HG03571 (cell line): Measurements from ENCODE around the gene SPPL3.
"Not testable (repeated sequence)": the region's sequence is repeated elsewhere in the genome, so short reads cannot be mapped to it uniquely, and the experiment has no call there.

Source experiments
- ATAC-seq: cut with Tn5 transposase; IDR thresholded peaks from one replicate; pipeline ENCODE4 v1.9.1; 2021; ENCODE audit not compliant: unreplicated experiment

Gene SPPL3

DNA sequence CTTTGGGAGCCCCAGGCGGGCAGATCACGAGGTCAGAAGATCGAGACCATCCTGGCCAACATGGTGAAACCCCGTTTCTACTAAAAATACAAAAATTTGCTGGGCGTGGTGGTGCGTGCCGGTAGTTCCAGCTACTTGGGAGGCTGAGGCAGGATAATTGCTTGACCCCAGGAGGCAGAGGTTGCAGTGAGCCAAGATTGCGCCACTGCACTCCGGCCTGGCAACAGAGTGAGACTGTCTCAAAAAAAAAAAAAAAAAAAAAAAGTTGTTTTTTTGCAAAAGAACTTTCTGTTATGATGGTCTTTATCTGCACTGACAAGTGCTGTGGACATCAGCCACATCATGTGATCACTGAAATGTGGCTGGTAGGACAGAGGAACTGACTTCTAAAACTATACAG lies 111.7 kb downstream of the SPPL3 start:
- not testable (repeated sequence) for ATAC-seq

DNA sequence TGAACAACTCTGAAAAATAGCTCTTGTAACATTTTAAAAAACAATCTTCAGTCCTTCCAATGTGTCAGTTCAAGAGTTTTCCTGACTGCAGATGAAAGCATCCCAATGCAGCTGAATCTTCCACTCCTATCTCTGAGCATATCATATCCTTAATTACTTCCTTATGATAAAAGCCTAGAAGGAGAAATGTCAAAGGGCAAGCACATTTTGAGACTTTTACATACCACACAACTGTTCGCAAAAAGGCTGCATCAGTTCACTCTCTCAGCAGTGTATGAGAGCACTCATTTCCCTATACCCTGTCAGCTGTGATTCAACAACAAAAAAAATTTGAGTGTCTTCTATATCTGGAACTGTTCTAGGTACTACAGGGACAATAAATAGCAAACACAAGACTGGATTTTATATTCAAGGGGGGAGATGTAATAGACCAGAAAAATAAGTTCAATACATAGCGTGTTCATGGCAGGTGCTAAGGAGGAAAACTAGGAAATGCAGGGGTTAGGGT lies 112.4 kb downstream of the SPPL3 start:
- no peak for ATAC-seq

GRCh38 chr12:120790114-120790513 lies 114.0 kb downstream of the SPPL3 start:
- ATAC-seq, result no peak

GRCh38 chr12:120787889-120788288 lies 116.3 kb downstream of the SPPL3 start:
- no peak for ATAC-seq

GRCh38 chr12:120784804-120785203 lies 119.4 kb downstream of the SPPL3 start:
- no peak for ATAC-seq

DNA sequence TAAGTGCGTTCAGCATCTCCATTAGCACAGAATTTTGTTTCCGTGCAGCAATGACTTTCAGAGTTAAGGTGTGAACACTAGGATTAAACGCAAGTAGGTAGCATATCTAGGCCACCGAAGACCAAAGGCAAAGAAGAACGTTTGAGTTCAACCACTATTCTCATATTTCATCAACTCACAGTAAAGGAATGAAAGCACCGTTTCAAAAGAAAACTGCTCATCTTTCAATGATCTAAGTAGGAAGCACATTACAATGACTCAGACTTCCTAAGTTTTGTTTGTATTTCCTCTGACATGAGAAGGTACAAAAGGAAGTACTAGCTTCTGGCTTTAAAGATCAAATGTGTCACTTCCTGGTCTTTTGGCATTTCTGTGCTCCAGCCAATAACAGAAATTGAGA lies 121.0 kb downstream of the SPPL3 start:
- no peak for ATAC-seq

DNA sequence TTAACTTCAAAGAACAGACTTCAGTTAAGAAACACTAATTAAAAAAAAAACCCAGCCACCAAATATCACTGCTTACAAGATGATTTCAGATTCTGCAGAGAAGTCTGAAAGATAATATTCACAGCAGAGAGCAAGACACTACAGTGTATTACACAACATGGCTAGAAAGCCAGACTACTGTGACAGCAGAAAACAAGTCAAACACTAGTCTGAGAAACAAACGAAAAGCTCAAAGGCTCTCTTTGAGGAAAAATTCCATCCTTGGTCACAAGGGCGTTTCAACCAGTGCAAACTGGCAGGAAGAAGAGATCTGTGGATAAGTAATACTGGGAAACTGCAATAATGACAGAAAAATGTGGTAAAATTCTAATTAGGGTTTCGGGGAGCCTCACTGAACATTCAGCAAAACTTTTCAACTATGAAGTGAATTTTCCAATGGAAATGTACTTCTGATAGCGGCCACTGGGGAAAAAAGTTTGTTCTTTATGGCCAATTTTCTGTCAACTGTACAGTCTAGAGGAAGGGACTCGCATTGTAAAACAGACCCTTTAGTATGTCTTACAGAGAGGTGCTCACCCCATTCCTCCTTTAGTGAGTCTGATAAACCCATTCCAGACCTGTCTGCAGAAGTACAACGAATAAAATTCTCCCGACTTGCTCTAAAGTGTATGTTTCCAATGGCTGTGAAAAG lies 128.2 kb downstream of the SPPL3 start:
- no peak for ATAC-seq

DNA sequence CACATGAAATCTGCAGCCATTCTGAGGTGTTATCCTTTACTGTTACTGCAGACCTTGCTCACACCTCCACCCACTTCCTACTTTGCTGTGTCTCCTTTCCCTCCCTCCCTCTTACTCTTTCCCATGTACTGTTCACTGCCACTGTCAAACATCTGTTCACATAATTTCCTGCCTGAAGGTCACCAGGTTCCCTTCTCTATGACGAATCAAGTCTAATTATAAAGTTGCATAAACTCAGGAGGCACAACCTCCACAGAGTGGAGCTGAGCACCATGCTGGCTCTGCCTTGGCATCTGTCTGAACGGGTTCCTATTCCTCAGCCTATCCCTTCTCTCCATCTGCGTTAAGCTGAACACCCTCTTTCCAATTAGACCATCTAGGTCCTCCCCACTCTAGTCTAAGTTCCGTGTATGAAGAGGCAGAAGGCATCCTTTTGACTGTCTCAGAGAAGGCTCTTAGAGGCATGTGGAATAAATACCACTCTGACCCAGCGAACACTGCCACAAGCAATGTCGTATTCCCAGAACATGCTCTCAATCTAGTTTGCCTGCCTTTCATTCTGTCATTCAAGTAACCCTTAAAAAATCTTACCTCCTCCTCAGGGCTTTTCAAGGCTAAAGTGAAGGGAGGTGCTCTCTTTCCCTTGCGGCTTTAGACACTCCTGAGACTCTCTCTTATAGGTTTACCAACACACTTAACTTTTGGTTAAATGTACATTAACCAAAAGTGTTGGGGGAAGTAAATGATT lies 129.8 kb downstream of the SPPL3 start:
- no peak for ATAC-seq

DNA sequence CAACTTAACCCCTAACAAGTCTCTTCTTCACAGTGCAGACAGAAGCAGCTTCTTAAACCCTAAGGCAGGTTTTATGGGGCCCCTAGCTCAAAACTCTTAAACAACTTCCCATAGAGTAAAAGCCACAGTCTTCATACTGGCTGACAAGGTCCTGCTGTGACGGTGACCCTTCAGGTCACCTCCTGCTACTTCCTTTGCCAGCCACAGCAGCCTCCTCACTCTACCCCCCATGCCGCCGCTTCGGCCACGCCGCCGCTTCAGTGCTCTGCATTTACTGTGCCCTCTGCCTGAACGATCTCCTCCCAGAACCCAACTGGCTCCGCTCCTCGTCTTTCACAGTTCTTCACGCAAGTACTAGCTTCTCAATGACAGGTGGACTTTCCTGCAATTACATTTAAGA lies 133.1 kb downstream of the SPPL3 start:
- ATAC-seq, result no peak

GRCh38 chr12:120767071-120768024 lies 136.8 kb downstream of the SPPL3 start:
- no peak for ATAC-seq

GRCh38 chr12:120766566-120766965 lies 137.6 kb downstream of the SPPL3 start:
- no peak for ATAC-seq

DNA sequence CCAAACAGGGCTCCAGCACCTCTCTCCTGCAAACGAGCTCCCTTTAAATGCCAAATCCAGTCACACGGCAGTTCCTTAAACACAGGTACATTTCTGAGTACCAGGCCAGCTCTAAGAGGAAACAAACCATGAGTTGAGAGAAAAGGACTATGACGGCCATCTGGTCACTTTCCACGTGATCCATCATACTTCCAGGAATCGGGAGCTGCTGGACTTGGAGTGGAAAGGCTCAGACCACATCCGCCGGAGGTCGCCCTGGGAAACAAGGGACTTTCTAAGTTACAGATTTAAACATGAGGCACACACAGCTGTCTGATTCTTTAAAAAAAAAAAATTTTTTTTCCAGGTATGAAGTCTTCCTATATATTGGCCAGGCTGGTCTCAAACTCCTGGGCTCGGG lies 139.3 kb downstream of the SPPL3 start:
- ATAC-seq, result no peak

GRCh38 chr12:120763250-120763649 lies 140.9 kb downstream of the SPPL3 start:
- no peak for ATAC-seq

DNA sequence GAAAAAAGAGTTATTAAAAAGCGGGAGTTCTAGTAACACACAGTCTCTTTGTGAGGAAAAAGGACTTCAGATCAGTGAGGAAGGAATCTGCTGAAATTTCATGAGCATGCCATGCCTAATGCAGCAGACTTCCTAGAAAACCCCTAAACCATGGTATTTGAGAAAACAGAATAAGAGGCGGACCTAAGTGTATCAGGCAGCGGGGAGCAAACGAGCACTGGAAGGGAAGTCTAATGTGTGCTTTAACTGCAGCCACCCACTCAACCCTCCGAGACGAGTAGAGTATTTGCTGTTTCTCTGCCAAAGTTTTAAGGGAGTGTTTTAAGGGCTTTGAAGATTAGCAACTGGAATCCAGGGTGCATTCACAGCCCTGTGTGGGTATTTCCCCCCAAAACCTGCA lies 142.1 kb downstream of the SPPL3 start:
- ATAC-seq, result no peak

- no peak for ATAC-seq
Measured at GRCh38 chr12:120761519-120761934, 142.6 kb downstream of the SPPL3 start.

GRCh38 chr12:120760349-120761254 lies 143.6 kb downstream of the SPPL3 start:
- ATAC-seq, result no peak

DNA sequence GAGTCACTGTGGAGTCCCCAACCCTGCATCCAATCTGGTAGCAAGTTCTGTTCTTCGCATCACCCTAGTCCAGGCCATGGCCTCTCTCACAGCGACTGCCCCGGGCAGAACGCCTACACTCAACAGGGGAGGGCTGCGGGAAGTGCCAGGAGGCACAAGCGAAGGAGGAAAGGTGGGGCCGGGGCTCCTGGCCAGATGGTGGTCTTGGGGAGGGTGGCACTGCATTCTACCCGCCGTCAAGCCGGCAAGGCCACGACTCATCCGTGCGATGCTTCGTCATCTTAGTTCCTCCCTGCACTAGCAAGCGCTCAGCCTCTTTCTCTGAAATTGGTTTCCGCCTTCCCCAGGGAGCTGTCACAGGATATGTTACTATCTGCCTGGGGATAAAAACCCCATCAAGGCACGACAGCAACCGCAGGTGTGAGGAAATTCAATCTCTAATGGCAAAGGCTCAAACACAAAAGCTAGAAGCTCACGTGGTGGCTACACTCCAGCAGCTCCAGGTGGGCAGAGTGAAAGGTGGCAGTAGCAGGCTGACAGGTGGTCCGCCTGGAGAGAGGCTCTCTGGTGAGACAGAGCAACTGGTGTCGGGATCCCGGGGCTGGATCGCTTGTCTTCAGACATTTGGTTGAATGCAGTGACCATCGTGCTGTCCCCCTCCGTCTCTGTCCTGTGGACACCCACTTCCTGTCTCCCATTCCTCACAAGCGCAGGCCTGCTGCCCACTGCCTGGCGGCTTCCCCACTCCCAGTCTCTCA lies 144.4 kb downstream of the SPPL3 start:
- no peak for ATAC-seq

GRCh38 chr12:120758798-120759590 lies 145.2 kb downstream of the SPPL3 start:
- ATAC-seq, result no peak

GRCh38 chr12:120757949-120758348 lies 146.2 kb downstream of the SPPL3 start:
- ATAC-seq, result no peak
